LHCN-M2 (cell line): ENCODE data around the gene LRRC74B. TPM values are rescaled to one million over a fixed set of nuclear protein-coding genes. Genes with fewer than 3 reads are reported as not detected.

Experiments
- DNase-seq: peaks from one replicate; pipeline ENCODE4 v3.0.0-alpha.2; 2012; ENCODE audit warnings: low read depth
- total RNA-seq: library from RNA; depleted of rRNA; stranded (reverse); fragments of >200 nt; gene quantifications from 2 replicates; pipeline ENCODE4 v1.2.3, GENCODE V29; 2014

Gene LRRC74B
- total RNA-seq, 1 experiment from 2014 or later, result 0.11 TPM

- DNase-seq, result no peak
These were observed 32.0 kb upstream of the LRRC74B start for GRCh38 chr22:21013657-21014201.

GRCh38 chr22:21014202-21014725 lies 31.5 kb upstream of the LRRC74B start:
- DNase-seq, result peak; percentile 93

- DNase-seq, result peak; percentile 98
These were observed 30.9 kb upstream of the LRRC74B start, which contains the start of gene P2RX6 for GRCh38 chr22:21014726-21015465. Gene P2RX6 (plus strand): TSS chr22:21015165. CDS start chr22:21015175, 10 bp downstream.

- no peak for DNase-seq
These were observed 30.2 kb upstream of the LRRC74B start for GRCh38 chr22:21015466-21016006.

- DNase-seq, result no peak
These were observed 28.9 kb upstream of the LRRC74B start for GRCh38 chr22:21016644-21017420.

- DNase-seq, result no peak
These were observed 27.4 kb upstream of the LRRC74B start for GRCh38 chr22:21018314-21018713.

GRCh38 chr22:21020802-21021429 lies 24.8 kb upstream of the LRRC74B start:
- DNase-seq, result no peak

GRCh38 chr22:21022507-21022906 lies 23.2 kb upstream of the LRRC74B start:
- DNase-seq, result no peak

- DNase-seq, result no peak
These were observed 22.7 kb upstream of the LRRC74B start for GRCh38 chr22:21022955-21023614.

GRCh38 chr22:21025266-21025665 lies 20.5 kb upstream of the LRRC74B start:
- DNase-seq, result no peak

- no peak for DNase-seq
These were observed 19.7 kb upstream of the LRRC74B start for GRCh38 chr22:21025763-21026755.

- DNase-seq, result peak; percentile 52
These were observed 18.7 kb upstream of the LRRC74B start for GRCh38 chr22:21026783-21027692.

GRCh38 chr22:21028277-21029251 lies 17.2 kb upstream of the LRRC74B start:
- DNase-seq, result no peak

- DNase-seq, result no peak
These were observed 16.2 kb upstream of the LRRC74B start for GRCh38 chr22:21029486-21030025.

- DNase-seq, result no peak
These were observed 15.7 kb upstream of the LRRC74B start for GRCh38 chr22:21030032-21030431.

GRCh38 chr22:21030621-21031544 lies 14.9 kb upstream of the LRRC74B start:
- no peak for DNase-seq
